Central memory CD8-positive, alpha-beta T cell (primary cell): Measurements from ENCODE around the gene TTF2.
"Not testable (repeated sequence)": the region's sequence is repeated elsewhere in the genome, so short reads cannot be mapped to it uniquely, and the experiment has no call there.

ENCODE experiments used
- ATAC-seq: fragments of 150-1000 bp; cut with Tn5 transposase; replicated peaks from 2 replicates; pipeline ENCODE4 v1.10.0; 2022; ENCODE audit warnings: mild to moderate bottlenecking, moderate FRiP score, moderate number of reproducible peaks; ENCODE audit not compliant: poor library complexity, severe bottlenecking; ENCODE audit errors: extremely low read depth
- DNase-seq, 2 donors: peaks; one replicate each; pipeline ENCODE4 v3.0.0; 2021; ENCODE audit warnings: low spot score in 2 of 2
- H3K27ac Mint-ChIP-seq: one replicate; pipeline ENCODE4 v1.8.0; 2022; ENCODE audit warnings: low read depth, mild to moderate bottlenecking, moderate library complexity, mixed read lengths
- H3K27me3 Mint-ChIP-seq: one replicate; pipeline ENCODE4 v1.8.0; 2022; ENCODE audit warnings: mixed read lengths
- H3K36me3 Mint-ChIP-seq: one replicate; pipeline ENCODE4 v1.8.0; 2022; ENCODE audit warnings: mild to moderate bottlenecking, moderate library complexity, mixed read lengths; ENCODE audit not compliant: insufficient read depth
- H3K4me1 Mint-ChIP-seq: one replicate; pipeline ENCODE4 v1.8.0; 2022; ENCODE audit warnings: mixed read lengths
- H3K4me3 Mint-ChIP-seq: one replicate; pipeline ENCODE4 v1.8.0; 2022; ENCODE audit warnings: mild to moderate bottlenecking, moderate library complexity, mixed read lengths
- H3K9me3 Mint-ChIP-seq: one replicate; pipeline ENCODE4 v1.8.0; 2022; ENCODE audit warnings: mixed read lengths

Gene TTF2

GRCh38 chr1:117101334-117101733 lies 41.2 kb downstream of the TTF2 start:
- Mint-ChIP-seq H3K4me3 (no peak overlapping the region), H3K27ac (no peak overlapping the region), H3K27me3 (no peaks in the 10 kb centered on the region), H3K36me3 (peaks cover 20% of the 10 kb centered on the region), H3K4me1 (no peaks in the 10 kb centered on the region), H3K9me3 (no peaks in the 10 kb centered on the region)
- ATAC-seq = no peak
- DNase-seq = no peak

GRCh38 chr1:117101858-117102257 lies 41.7 kb downstream of the TTF2 start:
- H3K36me3 Mint-ChIP-seq = peaks cover 18% of the 10 kb centered on the region
- not testable (repeated sequence) for H3K27me3 Mint-ChIP-seq, H3K9me3 Mint-ChIP-seq, H3K4me3 Mint-ChIP-seq, ATAC-seq, H3K27ac Mint-ChIP-seq, H3K4me1 Mint-ChIP-seq, DNase-seq

GRCh38 chr1:117104986-117105385 lies 44.9 kb downstream of the TTF2 start:
- Mint-ChIP-seq H3K36me3 (peaks cover 7% of the 10 kb centered on the region), H3K27ac (no peak overlapping the region), H3K4me1 (no peaks in the 10 kb centered on the region), H3K9me3 (no peaks in the 10 kb centered on the region), H3K27me3 (no peaks in the 10 kb centered on the region), H3K4me3 (no peak overlapping the region)
- ATAC-seq (no peak), DNase-seq (no peak)

GRCh38 chr1:117105722-117106121 lies 45.6 kb downstream of the TTF2 start:
- Mint-ChIP-seq H3K36me3 (peaks cover 6% of the 10 kb centered on the region), H3K27ac (no peak overlapping the region), H3K4me1 (no peaks in the 10 kb centered on the region), H3K27me3 (no peaks in the 10 kb centered on the region), H3K9me3 (no peaks in the 10 kb centered on the region), H3K4me3 (no peak overlapping the region)
- ATAC-seq (no peak), DNase-seq (no peak)

- Mint-ChIP-seq H3K27me3 (no peaks in the 10 kb centered on the region), H3K36me3 (peaks cover 6% of the 10 kb centered on the region), H3K4me1 (no peaks in the 10 kb centered on the region), H3K27ac (no peak overlapping the region), H3K4me3 (no peak overlapping the region), H3K9me3 (no peaks in the 10 kb centered on the region)
- ATAC-seq (no peak), DNase-seq (no peak)
Observed at GRCh38 chr1:117106478-117106877, 46.4 kb downstream of the TTF2 start.

GRCh38 chr1:117107364-117107763 lies 47.2 kb downstream of the TTF2 start:
- Mint-ChIP-seq H3K36me3 (peaks cover 5% of the 10 kb centered on the region), H3K27ac (no peak overlapping the region), H3K9me3 (no peaks in the 10 kb centered on the region), H3K4me1 (no peaks in the 10 kb centered on the region), H3K4me3 (no peak overlapping the region), H3K27me3 (no peaks in the 10 kb centered on the region)
- ATAC-seq (no peak), DNase-seq (no peak)

- Mint-ChIP-seq H3K36me3 (peaks cover under 1% of the 10 kb centered on the region), H3K4me3 (no peak overlapping the region), H3K27me3 (no peaks in the 10 kb centered on the region), H3K4me1 (no peaks in the 10 kb centered on the region), H3K27ac (no peak overlapping the region), H3K9me3 (no peaks in the 10 kb centered on the region)
- DNase-seq (no peak), ATAC-seq (no peak)
Observed at GRCh38 chr1:117110774-117111173, 50.6 kb downstream of the TTF2 start.

GRCh38 chr1:117112047-117112717 lies 52.1 kb downstream of the TTF2 start:
- Mint-ChIP-seq H3K27ac (no peak overlapping the region), H3K27me3 (no peaks in the 10 kb centered on the region), H3K9me3 (no peaks in the 10 kb centered on the region)

GRCh38 chr1:117113199-117113598 lies 53.1 kb downstream of the TTF2 start:
- ATAC-seq (no peak), DNase-seq (no peak)
- Mint-ChIP-seq H3K27me3 (no peaks in the 10 kb centered on the region), H3K4me1 (no peaks in the 10 kb centered on the region), H3K36me3 (no peaks in the 10 kb centered on the region), H3K27ac (no peak overlapping the region), H3K4me3 (no peak overlapping the region), H3K9me3 (no peaks in the 10 kb centered on the region)

More at GRCh38 chr1:117112047-117112717, 52.1 kb downstream of the TTF2 start:
- Mint-ChIP-seq H3K4me1 (no peaks in the 10 kb centered on the region), H3K36me3 (no peaks in the 10 kb centered on the region), H3K4me3 (no peak overlapping the region)
- no peak for ATAC-seq
- no peak for DNase-seq

- H3K9me3 Mint-ChIP-seq = no peaks in the 10 kb centered on the region
- no peaks in the 10 kb centered on the region for H3K4me1 Mint-ChIP-seq
- H3K36me3 Mint-ChIP-seq = no peaks in the 10 kb centered on the region
- no peak overlapping the region for H3K4me3 Mint-ChIP-seq
- H3K27ac Mint-ChIP-seq = no peak overlapping the region
- DNase-seq (no peak), ATAC-seq (peak; percentile 24)
- H3K27me3 Mint-ChIP-seq = no peaks in the 10 kb centered on the region
Observed at GRCh38 chr1:117114877-117115276, 54.8 kb downstream of the TTF2 start.

- H3K9me3 Mint-ChIP-seq = no peaks in the 10 kb centered on the region
- no peak overlapping the region for H3K27ac Mint-ChIP-seq
- H3K4me1 Mint-ChIP-seq = no peaks in the 10 kb centered on the region
- DNase-seq (no peak), ATAC-seq (no peak)
- no peaks in the 10 kb centered on the region for H3K36me3 Mint-ChIP-seq
- no peak overlapping the region for H3K4me3 Mint-ChIP-seq
- H3K27me3 Mint-ChIP-seq = no peaks in the 10 kb centered on the region
Observed at GRCh38 chr1:117116090-117116783, 56.1 kb downstream of the TTF2 start.

- H3K4me3 Mint-ChIP-seq = no peak overlapping the region
- DNase-seq (no peak), ATAC-seq (no peak)
- H3K36me3 Mint-ChIP-seq = no peaks in the 10 kb centered on the region
- H3K4me1 Mint-ChIP-seq = no peaks in the 10 kb centered on the region
- no peaks in the 10 kb centered on the region for H3K27me3 Mint-ChIP-seq
- H3K9me3 Mint-ChIP-seq = no peaks in the 10 kb centered on the region
- H3K27ac Mint-ChIP-seq = no peak overlapping the region
Observed at GRCh38 chr1:117116784-117117130, 56.6 kb downstream of the TTF2 start.

- DNase-seq (no peak), ATAC-seq (no peak)
- H3K27ac Mint-ChIP-seq = no peak overlapping the region
- no peaks in the 10 kb centered on the region for H3K9me3 Mint-ChIP-seq
- no peak overlapping the region for H3K4me3 Mint-ChIP-seq
- H3K36me3 Mint-ChIP-seq = no peaks in the 10 kb centered on the region
- peaks cover 3% of the 10 kb centered on the region for H3K4me1 Mint-ChIP-seq
- no peaks in the 10 kb centered on the region for H3K27me3 Mint-ChIP-seq
Observed at GRCh38 chr1:117117697-117118096, 57.6 kb downstream of the TTF2 start.
